GM19455 (cell line): ENCODE results near the gene EGR4.

Experiments used
- ATAC-seq: cut with Tn5 transposase; IDR thresholded peaks from one replicate; pipeline ENCODE4 v1.9.1; 2021; ENCODE audit not compliant: unreplicated experiment

Gene EGR4

GRCh38 chr2:73293534-73294171 is at the start of gene EGR4:
EGR4 (minus strand) TSS chr2:73293548; CDS start chr2:73293317, 231 bp downstream.
- ATAC-seq, result peak; percentile 89

- ATAC-seq, result no peak
Observed at GRCh38 chr2:73341039-73341438, 47.7 kb upstream of the EGR4 start.

- no peak for ATAC-seq
Observed at GRCh38 chr2:73339201-73339600, 45.9 kb upstream of the EGR4 start.

- ATAC-seq, result no peak
Observed at GRCh38 chr2:73337828-73338227, 44.5 kb upstream of the EGR4 start.

GRCh38 chr2:73334620-73335019 is 41.3 kb upstream of the EGR4 start:
- ATAC-seq, result no peak

- no peak for ATAC-seq
Observed at GRCh38 chr2:73334045-73334444, 40.7 kb upstream of the EGR4 start.

- no peak for ATAC-seq
Observed at GRCh38 chr2:73333564-73333963, 40.2 kb upstream of the EGR4 start.

- no peak for ATAC-seq
Observed at GRCh38 chr2:73324126-73324725, 30.9 kb upstream of the EGR4 start.

GRCh38 chr2:73323551-73323950 is 30.2 kb upstream of the EGR4 start:
- ATAC-seq, result no peak

- no peak for ATAC-seq
Observed at GRCh38 chr2:73314441-73314840, 21.1 kb upstream of the EGR4 start.

- no peak for ATAC-seq
Observed at GRCh38 chr2:73307720-73308119, 14.4 kb upstream of the EGR4 start.

- no peak for ATAC-seq
Observed at GRCh38 chr2:73301636-73302035, 8.3 kb upstream of the EGR4 start.

- no peak for ATAC-seq
Observed at GRCh38 chr2:73300926-73301325, 7.6 kb upstream of the EGR4 start.

GRCh38 chr2:73297586-73297985 is 4.2 kb upstream of the EGR4 start:
- ATAC-seq, result no peak

GRCh38 chr2:73297151-73297559 is 3.8 kb upstream of the EGR4 start:
- ATAC-seq, result no peak

- ATAC-seq, result no peak
Observed at GRCh38 chr2:73295751-73296400, 2.5 kb upstream of the EGR4 start.

GRCh38 chr2:73294239-73294638 is 891 bp upstream of the EGR4 start:
- no peak for ATAC-seq

- peak; percentile 13 for ATAC-seq
Observed at GRCh38 chr2:73292906-73293533, 328 bp downstream of the EGR4 start.

GRCh38 chr2:73292316-73292905 is 937 bp downstream of the EGR4 start:
- no peak for ATAC-seq

- no peak for ATAC-seq
Observed at GRCh38 chr2:73291461-73292315, 1.7 kb downstream of the EGR4 start.

- no peak for ATAC-seq
Observed at GRCh38 chr2:73291093-73291460, 2.3 kb downstream of the EGR4 start.
